ENCODE results near the gene RGS5.

RGS5 gene

DNA sequence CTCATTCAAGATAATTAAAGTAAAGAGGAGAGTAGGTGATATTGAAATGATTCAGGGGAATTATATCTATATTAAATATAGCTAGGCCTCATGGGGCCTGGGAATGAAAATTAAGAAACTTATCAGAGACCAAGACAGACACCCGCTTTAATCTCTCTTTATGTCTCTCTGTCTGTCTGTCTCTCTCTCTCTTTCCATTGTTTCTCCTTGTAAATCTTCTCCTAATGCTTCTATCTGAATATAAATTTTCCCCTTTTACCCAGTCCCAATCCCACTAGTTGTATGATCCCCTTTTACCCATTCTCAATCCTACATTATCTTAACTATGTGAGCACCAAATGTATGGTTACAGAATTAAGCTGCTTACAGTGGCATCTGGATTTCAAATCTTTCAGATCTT, 61.2 kb downstream of the RGS5 start:
- DNase-seq, result no peak

DNA sequence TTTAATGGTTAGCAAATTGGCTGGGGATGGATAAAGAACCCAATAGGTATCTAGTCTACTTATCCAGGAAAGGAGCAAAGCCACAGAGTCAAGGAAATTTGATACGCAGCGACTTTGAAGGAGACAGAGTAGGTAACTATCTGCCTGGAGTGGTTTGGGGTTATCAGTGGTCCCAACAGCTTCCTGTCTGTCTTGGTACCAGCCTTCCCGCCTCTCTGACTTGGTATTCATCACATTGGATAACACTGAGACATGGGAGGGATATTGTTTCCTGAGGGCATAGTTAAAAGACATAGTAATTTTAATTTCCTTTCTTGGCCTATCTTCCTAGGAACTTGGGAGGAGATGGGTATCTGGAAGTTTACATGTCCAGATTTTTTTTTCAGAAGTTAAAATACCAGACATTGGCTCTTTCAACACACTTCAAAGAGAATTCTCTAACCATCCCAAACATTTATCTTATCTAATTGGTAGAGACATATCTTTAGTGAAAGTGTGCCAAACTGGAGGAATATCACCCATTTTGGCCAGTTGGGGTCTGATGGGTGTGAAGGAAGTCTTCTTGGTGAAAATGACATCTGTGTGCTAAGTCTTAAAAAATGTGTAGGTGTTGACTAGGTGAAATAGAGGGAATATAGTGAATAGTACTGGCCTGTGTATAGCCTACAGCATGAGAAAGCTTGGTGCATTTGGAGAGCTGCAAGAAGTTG, 65.0 kb downstream of the RGS5 start:
- no peak for DNase-seq

DNA sequence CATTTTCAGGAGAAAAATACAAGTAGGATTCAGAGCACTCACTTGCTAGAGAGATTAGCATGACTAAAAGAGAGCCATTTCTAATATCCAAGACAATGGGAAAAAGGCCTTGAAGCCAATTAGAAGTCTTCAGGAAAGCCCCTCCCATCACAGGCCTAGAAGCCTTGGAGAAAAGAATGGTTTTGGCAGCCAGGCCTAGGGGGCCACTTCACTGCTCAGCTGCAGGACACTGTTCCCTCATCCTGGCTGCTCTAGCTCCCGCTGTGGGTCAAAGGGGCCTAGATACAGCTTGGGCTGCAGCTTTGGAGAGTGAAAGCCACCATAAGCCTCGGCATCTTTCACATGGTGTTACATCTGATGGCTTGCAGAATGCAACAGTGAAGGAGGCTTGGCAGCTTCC, 70.7 kb downstream of the RGS5 start:
- DNase-seq, result no peak

GRCh38 chr1:163130225-163130856, 72.4 kb downstream of the RGS5 start:
- DNase-seq, result no peak

DNA sequence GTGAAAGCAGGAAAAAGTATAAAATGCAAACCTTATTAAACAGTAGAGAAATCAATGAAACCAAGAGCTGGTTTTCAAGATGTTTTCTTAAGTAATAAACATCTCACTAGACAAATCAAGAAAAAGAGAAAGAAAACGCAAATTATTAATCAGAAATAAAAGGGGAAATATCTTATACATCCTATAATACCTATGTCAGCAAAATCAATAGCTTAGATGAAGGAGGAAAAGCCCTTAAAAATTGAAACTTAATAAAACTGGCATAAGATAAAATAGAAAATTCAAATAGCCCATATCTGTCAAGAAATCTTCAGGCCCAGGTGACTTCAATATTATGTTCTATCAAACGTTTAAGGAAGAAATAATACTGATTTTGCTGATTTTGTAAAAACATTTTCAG, 74.4 kb downstream of the RGS5 start:
- no peak for DNase-seq

DNA sequence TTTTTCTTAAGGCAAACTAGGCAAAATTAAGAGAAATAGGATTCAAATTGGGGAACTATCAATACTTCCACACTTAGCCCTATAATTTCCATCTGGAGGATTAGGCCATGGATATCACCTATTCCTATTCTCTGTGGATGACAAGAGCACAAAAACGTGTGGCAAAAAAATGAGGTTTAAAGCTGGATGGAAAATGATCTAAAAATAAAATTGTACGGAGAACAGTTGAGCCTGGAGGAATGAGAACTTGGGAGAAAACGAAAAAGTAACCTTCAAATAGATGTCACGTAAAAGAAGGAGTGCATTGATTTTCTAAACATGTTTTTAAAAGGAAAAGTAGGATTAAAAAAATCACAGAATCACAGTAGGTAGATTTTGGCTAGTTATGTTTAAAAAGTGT, 77.9 kb downstream of the RGS5 start:
- no peak for DNase-seq

DNA sequence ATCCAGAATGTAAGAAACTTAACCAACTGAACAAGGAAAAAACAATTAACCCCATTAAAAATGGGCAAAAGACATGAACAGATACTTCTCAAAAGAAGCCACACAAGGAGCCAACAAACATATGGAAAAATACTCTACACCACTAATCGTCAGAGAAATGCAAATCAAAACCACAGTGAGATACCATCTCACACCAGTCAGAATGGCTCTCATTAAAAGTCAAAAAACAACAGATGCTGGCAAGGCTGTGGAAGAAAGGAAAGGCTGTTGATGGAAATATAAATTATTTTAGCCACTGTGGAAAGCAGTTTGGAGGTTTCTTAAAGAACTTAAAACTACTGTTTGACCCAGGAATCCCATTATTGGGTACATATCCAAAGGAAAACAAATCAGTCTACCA, 82.3 kb downstream of the RGS5 start:
- DNase-seq, result no peak

- DNase-seq, result no peak
Observed at GRCh38 chr1:163119707-163120106, 83.0 kb downstream of the RGS5 start.

- DNase-seq, result peak; percentile 14
Observed at GRCh38 chr1:163115887-163116286, 86.8 kb downstream of the RGS5 start.

DNA sequence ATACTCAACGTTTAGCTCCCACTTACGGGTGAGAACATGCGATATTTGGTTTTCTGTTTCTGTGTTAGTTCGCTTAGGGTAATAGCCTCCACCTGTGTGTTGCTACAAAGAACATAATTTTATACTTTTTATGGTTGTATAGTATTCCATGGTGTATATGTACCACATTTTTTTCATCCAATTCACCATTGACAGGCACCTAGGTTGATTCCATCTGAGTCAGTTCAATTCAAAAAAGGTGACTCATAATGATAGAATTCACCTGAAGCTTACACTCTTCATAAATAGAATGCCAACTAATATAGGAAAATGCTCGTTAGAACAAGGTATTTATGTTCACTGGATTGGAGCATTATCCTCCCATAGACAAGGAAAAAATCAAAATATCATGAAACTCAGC, 95.1 kb downstream of the RGS5 start:
- DNase-seq, result no peak

DNA sequence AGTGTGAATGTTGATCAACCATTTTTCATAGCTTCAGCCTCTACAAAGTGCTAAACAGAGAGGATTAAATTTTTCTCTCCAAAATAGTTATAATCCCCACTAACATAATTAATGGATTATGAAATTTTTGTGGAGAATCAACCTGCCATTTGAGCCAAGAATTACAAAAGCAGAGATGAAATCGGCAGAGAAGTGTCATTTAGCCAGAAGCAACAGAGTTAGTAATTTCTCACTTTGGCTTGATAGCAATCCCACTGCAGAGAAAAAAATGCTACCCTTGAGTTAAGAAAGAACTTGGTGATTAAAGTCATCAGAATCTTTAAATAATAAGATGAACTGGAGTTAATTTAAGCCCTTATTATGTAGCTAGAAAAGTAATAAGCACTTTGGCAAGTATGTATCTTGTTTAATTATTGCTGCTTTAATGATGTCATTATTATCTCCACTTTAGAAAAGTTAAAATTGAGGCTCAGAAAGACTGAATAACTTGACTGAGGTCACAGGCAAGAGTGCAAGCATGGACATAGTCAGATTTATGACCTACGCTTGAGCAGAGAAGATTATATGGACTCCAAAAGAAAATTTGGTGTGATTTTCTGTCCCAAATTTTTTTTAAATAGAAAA, 96.2 kb downstream of the RGS5 start:
- no peak for DNase-seq

GRCh38 chr1:163104385-163105099, 98.2 kb downstream of the RGS5 start:
- no peak for DNase-seq

DNA sequence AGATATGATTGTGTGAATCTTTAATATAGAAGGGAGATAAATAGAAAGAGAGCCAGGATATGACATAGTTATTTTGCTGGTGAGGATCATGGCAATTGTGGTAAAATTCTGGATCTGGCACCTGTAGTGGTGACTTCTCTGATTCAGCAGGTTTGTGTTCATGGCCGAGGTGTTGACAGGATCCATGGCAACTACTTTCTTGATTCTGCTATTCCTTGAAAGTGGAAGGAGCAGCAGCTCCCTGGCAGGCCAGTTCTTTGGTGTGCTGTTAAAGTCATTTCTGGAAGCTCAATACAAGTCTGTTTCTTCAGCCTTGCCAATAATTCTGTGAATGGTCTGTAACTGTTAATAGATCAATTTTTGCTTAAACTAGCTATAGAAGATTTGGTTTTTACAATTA, 100.1 kb downstream of the RGS5 start:
- DNase-seq, result no peak

DNA sequence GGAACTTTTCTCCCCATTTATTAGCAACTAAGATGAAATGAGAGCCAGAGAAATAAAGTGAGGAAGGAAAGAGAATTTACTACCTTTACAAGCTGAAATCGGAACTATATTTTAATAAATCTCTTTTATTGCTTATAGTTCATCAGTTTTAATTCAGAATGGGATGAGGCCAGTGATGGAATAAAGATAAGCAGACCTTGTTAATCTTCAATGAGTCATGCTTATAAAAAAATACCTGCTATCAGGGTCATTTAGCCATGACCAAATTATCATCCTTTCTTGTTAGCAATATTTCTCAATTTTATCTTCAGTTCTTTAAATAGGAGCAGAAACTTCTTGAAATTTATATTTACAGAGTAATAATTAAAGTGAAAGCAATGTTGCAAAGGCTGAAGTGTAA, 107.5 kb downstream of the RGS5 start:
- no peak for DNase-seq

DNA sequence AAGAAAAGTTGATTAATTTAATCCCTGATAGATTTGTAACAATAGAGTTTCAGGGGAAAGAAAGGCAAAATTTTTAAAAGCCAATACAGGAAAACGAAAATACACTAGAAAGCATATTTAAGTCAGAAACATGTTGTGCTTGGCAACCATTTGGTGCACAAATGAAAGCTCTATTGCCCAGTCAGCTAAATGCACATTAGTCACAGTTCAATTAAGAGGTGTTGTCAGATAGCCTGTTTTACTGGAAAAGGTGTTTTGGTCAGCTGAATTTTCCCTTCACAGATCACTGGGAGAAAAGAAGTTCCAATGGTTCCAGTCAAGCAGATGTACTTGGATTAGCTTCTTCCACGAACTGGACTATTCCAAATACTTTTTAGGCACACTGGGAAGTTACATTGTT, 108.1 kb downstream of the RGS5 start:
- DNase-seq, result no peak

DNA sequence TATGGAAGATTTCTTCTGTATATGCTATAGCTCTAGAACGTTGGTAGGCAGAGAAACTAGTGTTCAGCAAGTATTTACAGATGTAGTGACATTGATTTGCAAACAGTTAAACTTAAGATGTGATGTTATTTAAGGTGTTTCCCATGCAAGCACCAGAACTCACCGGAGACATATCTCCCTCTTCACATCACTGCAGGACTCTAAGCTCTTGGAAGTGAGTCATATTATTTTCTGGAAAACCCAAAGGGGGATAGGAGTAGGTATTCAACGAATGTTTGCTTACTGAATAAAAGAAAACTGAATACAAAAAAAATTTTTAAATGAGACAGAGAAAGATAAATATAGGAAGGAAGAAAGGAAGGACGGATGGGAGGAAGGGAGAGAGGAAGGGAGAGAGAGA, 108.5 kb downstream of the RGS5 start:
- no peak for DNase-seq

- no peak for DNase-seq
Observed at GRCh38 chr1:163093579-163093978, 109.1 kb downstream of the RGS5 start.

- no peak for DNase-seq
Observed at GRCh38 chr1:163093169-163093568, 109.5 kb downstream of the RGS5 start.
